NB4 (cell line): ENCODE results near the gene PRKAG3.

Source experiments
- DNase-seq: peaks from one replicate; pipeline ENCODE4 v3.0.0; 2010; ENCODE audit warnings: low read depth
- H3K4me3 ChIP-seq: one replicate; pipeline ENCODE4 v1.5.1; 2011; ENCODE audit warnings: mild to moderate bottlenecking, low read depth, low read length, moderate library complexity
- MYC ChIP-seq: IDR thresholded peaks from 2 replicates; pipeline ENCODE4 v1.6.1; 2011; ENCODE audit warnings: low read depth, low read length
- POLR2A ChIP-seq: IDR thresholded peaks from 2 replicates; pipeline ENCODE4 v1.6.1; 2011; ENCODE audit warnings: mild to moderate bottlenecking; ENCODE audit not compliant: insufficient read length; ENCODE audit errors: extremely low read depth
- TF ChIP-seq, protein P1 (sequence below): IDR thresholded peaks from 2 replicates; pipeline ENCODE4 v1.6.1; 2011; ENCODE audit warnings: low read depth, low read length
- TF ChIP-seq, protein P2 (sequence below): IDR thresholded peaks from one replicate; pipeline ENCODE4 v1.5.1; 2012; ENCODE audit warnings: low read depth, low read length

PRKAG3 gene

DNA sequence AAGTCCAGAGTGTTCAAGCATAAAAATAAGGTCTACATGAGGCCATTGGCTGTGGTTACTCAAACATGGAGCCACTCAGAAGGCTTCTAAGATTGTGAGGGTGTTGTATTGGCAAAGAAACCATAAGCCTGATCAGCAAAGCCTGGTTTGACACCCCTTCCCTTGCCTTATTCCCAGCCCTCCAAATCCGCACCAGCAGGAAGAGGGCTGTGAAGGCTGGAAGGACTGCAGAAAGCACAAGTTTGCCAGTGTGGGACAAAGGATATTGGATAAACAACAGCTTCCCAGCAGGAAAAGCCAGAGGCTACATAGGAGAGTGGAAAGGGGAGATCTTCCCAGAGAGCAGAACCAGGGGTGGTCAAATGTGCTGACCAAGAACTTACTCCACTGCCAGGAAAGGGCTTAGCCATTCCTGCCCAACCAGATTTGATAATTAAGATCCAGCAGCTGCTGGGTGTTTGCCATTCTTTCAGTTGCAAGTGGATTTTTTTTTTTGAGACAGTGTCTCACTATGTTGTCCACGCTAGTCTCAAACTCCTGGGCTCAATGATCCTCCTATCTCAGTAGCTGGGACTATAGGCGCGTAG lies 1.5 kb upstream of the PRKAG3 start:
- DNase-seq, result no peak
- no peak overlapping the region for H3K4me3 ChIP-seq
- TF ChIP-seq MYC, result no peak
- TF ChIP-seq, protein P1, sequence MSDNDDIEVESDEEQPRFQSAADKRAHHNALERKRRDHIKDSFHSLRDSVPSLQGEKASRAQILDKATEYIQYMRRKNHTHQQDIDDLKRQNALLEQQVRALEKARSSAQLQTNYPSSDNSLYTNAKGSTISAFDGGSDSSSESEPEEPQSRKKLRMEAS, result no peak
- TF ChIP-seq POLR2A, result no peak
- TF ChIP-seq, protein P2, sequence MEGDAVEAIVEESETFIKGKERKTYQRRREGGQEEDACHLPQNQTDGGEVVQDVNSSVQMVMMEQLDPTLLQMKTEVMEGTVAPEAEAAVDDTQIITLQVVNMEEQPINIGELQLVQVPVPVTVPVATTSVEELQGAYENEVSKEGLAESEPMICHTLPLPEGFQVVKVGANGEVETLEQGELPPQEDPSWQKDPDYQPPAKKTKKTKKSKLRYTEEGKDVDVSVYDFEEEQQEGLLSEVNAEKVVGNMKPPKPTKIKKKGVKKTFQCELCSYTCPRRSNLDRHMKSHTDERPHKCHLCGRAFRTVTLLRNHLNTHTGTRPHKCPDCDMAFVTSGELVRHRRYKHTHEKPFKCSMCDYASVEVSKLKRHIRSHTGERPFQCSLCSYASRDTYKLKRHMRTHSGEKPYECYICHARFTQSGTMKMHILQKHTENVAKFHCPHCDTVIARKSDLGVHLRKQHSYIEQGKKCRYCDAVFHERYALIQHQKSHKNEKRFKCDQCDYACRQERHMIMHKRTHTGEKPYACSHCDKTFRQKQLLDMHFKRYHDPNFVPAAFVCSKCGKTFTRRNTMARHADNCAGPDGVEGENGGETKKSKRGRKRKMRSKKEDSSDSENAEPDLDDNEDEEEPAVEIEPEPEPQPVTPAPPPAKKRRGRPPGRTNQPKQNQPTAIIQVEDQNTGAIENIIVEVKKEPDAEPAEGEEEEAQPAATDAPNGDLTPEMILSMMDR, result no peak

DNA sequence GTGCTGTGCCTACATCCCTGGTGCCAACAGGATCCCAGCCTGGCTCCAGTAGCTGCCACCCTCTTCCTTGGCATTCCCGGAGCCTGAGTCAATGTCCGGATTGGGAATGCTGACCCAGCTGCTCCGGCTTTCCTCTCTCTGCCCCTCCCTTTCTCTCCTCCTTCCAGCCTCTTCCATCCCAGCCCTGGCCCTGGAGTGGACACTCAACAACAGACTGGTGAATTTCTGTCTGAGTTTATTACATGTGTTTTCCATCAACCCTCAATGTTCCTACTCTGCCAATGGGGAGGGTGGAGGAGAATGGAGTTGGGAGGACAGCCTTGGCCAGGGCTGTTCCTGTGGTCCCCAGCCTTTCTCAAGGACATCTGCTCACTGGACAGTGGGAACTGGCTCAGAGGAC lies 917 bp upstream of the PRKAG3 start:
- H3K4me3 ChIP-seq, result no peak overlapping the region
- TF ChIP-seq, protein P1, result no peak
- TF ChIP-seq, protein P2, result no peak
- TF ChIP-seq POLR2A (no peak), MYC (no peak)
- DNase-seq, result no peak

DNA sequence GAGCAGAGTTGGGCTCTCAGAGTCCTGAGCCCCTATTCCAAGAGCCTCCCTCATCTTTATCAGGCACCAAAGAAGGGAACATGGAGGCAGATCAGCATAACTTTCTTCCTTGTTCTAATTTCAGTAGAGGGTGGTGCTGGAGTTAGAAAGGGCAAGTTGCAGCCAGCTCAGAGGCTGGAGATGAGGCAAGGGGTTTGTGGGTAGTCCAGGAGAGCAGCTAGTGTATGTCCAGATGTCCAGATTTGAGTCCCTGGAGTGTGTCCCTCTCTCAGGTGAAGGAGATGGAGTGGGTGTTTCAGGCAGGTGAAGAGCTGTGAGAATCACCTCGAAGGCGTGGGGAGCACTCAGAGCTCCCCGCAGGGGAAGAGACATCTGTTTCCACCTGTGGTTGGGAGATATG lies 478 bp upstream of the PRKAG3 start:
- TF ChIP-seq, protein P2, result no peak
- TF ChIP-seq POLR2A, result no peak
- TF ChIP-seq, protein P1, result no peak
- no peak for TF ChIP-seq MYC
- no peak for DNase-seq
- no peak overlapping the region for H3K4me3 ChIP-seq

DNA sequence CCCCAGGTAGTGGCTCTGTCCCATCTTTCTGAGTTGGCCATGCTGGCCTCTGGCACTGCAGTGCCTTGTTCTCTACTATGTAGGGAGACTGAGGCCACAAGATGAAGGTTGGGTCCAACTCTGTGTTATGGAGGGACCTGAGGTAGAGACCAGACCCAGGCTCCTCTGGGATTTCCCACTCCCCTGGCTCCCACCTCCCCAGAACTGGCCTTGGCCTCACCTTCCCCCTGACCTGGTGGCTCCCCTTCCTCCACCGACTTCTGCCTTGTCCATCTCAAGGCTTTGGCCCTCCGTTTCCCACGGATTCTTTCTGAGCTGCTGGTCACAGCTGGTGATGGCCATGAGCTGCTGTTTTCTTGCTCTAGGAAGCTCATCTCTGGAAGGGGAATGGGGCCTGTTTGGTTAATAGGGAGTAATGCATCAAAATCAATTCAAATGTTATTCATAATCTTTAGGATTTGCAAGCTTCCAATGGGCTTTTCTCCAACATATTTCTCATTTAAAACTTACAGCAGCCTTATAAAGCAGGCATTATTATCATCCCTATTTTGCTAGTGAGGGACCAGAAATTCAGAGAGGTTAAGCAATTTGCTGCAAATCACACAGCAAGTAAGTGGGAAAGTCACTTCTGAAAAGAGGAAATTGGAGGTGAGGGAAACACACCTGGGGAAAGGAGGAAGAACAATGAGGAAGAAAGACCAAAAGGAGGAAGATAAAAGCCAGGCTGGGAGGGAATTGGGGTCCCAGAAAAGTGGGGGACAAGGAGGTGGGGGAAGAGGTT lies 887 bp downstream of the PRKAG3 start:
- TF ChIP-seq MYC (no peak), POLR2A (no peak)
- TF ChIP-seq, protein P2, result no peak
- TF ChIP-seq, protein P1, result no peak
- no peak overlapping the region for H3K4me3 ChIP-seq

DNA sequence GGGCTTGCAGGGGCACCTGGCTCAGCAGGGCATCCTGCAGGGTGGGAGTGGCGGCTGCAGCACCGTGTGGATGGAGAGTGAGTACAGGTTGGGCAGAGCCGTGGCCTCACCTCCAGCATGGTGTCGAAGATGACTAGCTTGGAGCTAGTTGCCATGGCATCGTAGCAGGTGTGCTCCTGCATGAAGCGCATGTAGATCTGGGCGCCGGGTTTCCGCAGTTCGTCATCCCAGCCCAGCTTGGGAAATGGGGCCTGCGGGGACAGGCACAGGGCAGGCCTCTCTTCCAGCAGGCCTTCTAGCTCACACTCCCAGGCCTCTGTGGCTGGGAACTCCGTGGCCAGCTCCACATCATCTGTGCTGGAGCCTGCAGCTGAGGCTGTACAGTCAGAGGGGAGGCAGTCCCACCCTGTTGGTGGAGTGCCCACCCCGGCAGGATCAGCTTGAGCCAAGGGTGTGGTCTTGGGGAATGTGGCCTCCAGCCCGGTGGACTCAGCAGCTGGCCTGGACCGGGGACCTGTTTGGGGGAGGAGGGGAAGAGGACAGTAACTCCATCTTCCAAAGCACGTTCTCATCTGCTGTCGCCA lies 1.6 kb downstream of the PRKAG3 start:
- TF ChIP-seq POLR2A, result no peak
- TF ChIP-seq, protein P1, result no peak
- TF ChIP-seq MYC, result no peak
- TF ChIP-seq, protein P2, result no peak
- H3K4me3 ChIP-seq, result no peak overlapping the region
- no peak for DNase-seq

More for the DNA sequence above, 887 bp downstream of the PRKAG3 start:
- no peak for DNase-seq
